ENCODE results near the gene UGT1A8.
"Not testable (repeated sequence)": the region's sequence is repeated elsewhere in the genome, so short reads cannot be mapped to it uniquely, and the experiment has no call there.

The UGT1A8 gene

DNA sequence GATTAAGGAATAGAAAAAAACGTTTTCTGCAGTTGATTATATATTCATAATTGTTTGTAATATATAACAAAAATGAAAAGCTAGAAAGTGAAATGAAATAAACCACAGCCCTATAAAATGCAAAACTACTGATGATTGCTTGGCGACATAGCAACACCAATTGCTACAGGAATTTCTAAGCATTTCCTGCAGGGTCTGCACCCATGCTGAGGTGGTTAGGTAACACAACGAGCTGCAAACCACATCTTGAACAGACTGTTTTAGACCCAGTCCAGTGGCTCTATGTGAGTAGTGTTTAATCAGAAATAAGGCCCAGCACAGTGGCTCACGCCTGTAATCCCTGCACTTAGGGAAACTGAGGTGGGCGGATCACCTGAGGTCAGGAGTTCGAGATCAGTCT, 37.1 kb downstream of the UGT1A8 start:
- TF ChIP-seq HDGF (IDR thresholded peaks at IDR 0.05; ENCODE audit: borderline replicate concordance) = no peak
- TF ChIP-seq TARDBP (IDR thresholded peaks at IDR 0.05) = no peak
- TF ChIP-seq FOXK2 (IDR thresholded peaks at IDR 0.05) = no peak
- TF ChIP-seq NFRKB (IDR thresholded peaks at IDR 0.05) = no peak
- TF ChIP-seq ARNT (IDR thresholded peaks at IDR 0.05) = no peak
- no peak for TF ChIP-seq FOXA1 (IDR thresholded peaks at IDR 0.05)
- TF ChIP-seq L3MBTL2 (conservative IDR thresholded peaks at IDR 0.05) = no peak
- no peak for TF ChIP-seq SUZ12 (IDR thresholded peaks at IDR 0.05)
- no peak for TF ChIP-seq FOXM1 (IDR thresholded peaks at IDR 0.05; ENCODE audit: borderline replicate concordance)
- no peak for TF ChIP-seq ZNF384 (IDR thresholded peaks at IDR 0.05)
- TF ChIP-seq PKNOX1 (IDR thresholded peaks at IDR 0.05) = no peak
- no peak for TF ChIP-seq CTBP1 (IDR thresholded peaks at IDR 0.05; ENCODE audit: borderline replicate concordance)
- no peak for TF ChIP-seq ELF4 (IDR thresholded peaks at IDR 0.05)
- no peak for TF ChIP-seq BHLHE40 (IDR thresholded peaks at IDR 0.05; ENCODE audit: borderline replicate concordance)
- no peak for TF ChIP-seq LEF1 (IDR thresholded peaks at IDR 0.05; ENCODE audit: borderline replicate concordance)
- no peak for DNase-seq (ENCODE audit: extremely low spot score)
- ChIA-PET POLR2A (no interaction called here), CTCF (no interaction called here)

DNA sequence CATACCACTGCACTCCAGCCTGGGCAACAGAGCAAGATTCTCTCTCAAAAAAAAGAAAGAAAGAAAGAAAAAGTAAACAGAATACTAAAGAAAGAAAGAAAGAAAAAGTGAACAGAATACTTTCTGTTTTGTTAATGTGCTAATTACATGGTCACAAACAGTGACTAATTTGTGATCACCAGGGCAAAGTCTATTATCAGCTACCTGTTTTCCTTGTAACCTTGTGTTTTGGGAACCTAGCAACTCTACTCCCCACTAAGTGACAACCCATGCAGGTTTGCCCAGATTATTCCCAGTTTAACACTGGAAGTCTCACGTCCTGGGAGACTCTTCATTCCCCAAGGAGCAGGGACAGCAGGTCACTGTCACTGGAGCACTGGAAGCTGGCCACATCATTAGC, 37.6 kb downstream of the UGT1A8 start:
- POLR2A ChIA-PET = no interaction called here
- no peak for DNase-seq (ENCODE audit: extremely low spot score)
- no peak for TF ChIP-seq PKNOX1 (IDR thresholded peaks at IDR 0.05)
- no peak for TF ChIP-seq FOXK2 (IDR thresholded peaks at IDR 0.05)
- no peak for TF ChIP-seq ARNT (IDR thresholded peaks at IDR 0.05)
- no peak for TF ChIP-seq ZNF384 (IDR thresholded peaks at IDR 0.05)
- no peak for TF ChIP-seq HDGF (IDR thresholded peaks at IDR 0.05; ENCODE audit: borderline replicate concordance)
- CTCF ChIA-PET = no interaction called here

DNA sequence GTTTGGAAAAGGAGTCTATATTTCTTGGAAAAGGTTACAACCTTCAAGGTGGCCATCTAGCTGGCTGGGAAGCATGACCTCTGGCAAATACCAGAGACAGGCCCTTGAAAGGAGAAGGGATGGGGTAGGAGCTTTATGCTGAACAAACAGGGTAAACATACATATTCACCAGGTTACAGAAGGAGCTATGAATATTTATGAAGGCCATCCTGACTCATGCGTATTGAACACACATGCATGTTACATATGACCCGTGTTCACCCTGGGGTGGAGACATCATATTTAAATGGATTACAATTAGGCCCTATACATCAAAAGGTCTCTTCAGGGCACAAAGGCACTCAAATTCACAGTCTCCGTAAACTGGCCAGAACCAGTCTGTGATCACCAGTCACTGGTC, 38.5 kb downstream of the UGT1A8 start:
- CTCF ChIA-PET; DNase-seq (ENCODE audit: extremely low spot score): not testable (repeated sequence)

GRCh38 chr2:233656443-233656842, 39.0 kb downstream of the UGT1A8 start:
- DNase-seq (ENCODE audit: extremely low spot score) = no peak
- ChIA-PET CTCF (no interaction called here), POLR2A (no interaction called here)
- no peak for TF ChIP-seq FOXM1 (IDR thresholded peaks at IDR 0.05; ENCODE audit: borderline replicate concordance)
- TF ChIP-seq SP1 (IDR thresholded peaks at IDR 0.05) = no peak
- TF ChIP-seq ZNF384 (IDR thresholded peaks at IDR 0.05) = no peak
- TF ChIP-seq BHLHE40 (IDR thresholded peaks at IDR 0.05; ENCODE audit: borderline replicate concordance) = no peak
- no peak for TF ChIP-seq L3MBTL2 (conservative IDR thresholded peaks at IDR 0.05)
- no peak for TF ChIP-seq ARNT (IDR thresholded peaks at IDR 0.05)
- TF ChIP-seq ELF4 (IDR thresholded peaks at IDR 0.05) = no peak
- TF ChIP-seq FOXK2 (IDR thresholded peaks at IDR 0.05) = no peak
- TF ChIP-seq NFRKB (IDR thresholded peaks at IDR 0.05) = no peak
- TF ChIP-seq PKNOX1 (IDR thresholded peaks at IDR 0.05) = no peak
- TF ChIP-seq LEF1 (IDR thresholded peaks at IDR 0.05; ENCODE audit: borderline replicate concordance) = no peak
- TF ChIP-seq TARDBP (IDR thresholded peaks at IDR 0.05) = no peak
- TF ChIP-seq CTBP1 (IDR thresholded peaks at IDR 0.05; ENCODE audit: borderline replicate concordance) = no peak
- no peak for TF ChIP-seq SUZ12 (IDR thresholded peaks at IDR 0.05)
- TF ChIP-seq FOXA1 (IDR thresholded peaks at IDR 0.05) = no peak
- no peak for TF ChIP-seq HDGF (IDR thresholded peaks at IDR 0.05; ENCODE audit: borderline replicate concordance)

More for the DNA sequence above, 38.5 kb downstream of the UGT1A8 start:
- POLR2A ChIA-PET = not testable (repeated sequence)

DNA sequence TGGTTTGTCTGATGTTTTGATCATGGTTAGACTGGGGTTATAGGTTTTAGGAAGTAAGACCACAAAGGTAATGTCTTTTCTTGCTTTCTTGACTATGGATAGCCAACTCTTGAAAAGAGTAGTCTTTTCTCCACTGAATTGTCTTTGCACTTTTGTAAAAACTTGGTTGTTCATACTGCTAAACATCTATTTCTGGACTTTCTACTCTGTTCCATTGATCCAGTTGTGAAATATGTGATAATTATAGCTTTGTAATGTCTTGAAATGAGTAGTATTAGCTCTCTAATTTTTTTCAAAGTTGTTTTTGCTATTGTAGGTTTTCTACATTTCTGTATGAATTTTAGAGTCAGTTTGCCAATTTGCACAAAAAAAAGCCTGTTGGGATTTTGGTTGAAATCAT, 41.2 kb downstream of the UGT1A8 start:
- no peak for DNase-seq (ENCODE audit: extremely low spot score)
- ChIA-PET CTCF (no interaction called here), POLR2A (no interaction called here)
- TF ChIP-seq FOXM1 (IDR thresholded peaks at IDR 0.05; ENCODE audit: borderline replicate concordance) = no peak
- no peak for TF ChIP-seq HDGF (IDR thresholded peaks at IDR 0.05; ENCODE audit: borderline replicate concordance)
- no peak for TF ChIP-seq NFRKB (IDR thresholded peaks at IDR 0.05)
- TF ChIP-seq BHLHE40 (IDR thresholded peaks at IDR 0.05; ENCODE audit: borderline replicate concordance) = no peak
- TF ChIP-seq LEF1 (IDR thresholded peaks at IDR 0.05; ENCODE audit: borderline replicate concordance) = no peak
- no peak for TF ChIP-seq CTBP1 (IDR thresholded peaks at IDR 0.05; ENCODE audit: borderline replicate concordance)
- TF ChIP-seq ARNT (IDR thresholded peaks at IDR 0.05) = no peak
- no peak for TF ChIP-seq FOXA1 (IDR thresholded peaks at IDR 0.05)
- no peak for TF ChIP-seq TARDBP (IDR thresholded peaks at IDR 0.05)
- no peak for TF ChIP-seq FOXK2 (IDR thresholded peaks at IDR 0.05)
- no peak for TF ChIP-seq L3MBTL2 (conservative IDR thresholded peaks at IDR 0.05)
- TF ChIP-seq ELF4 (IDR thresholded peaks at IDR 0.05) = no peak
- TF ChIP-seq ZNF384 (IDR thresholded peaks at IDR 0.05) = no peak
- TF ChIP-seq SUZ12 (IDR thresholded peaks at IDR 0.05) = no peak
- no peak for TF ChIP-seq SP1 (IDR thresholded peaks at IDR 0.05)
- TF ChIP-seq PKNOX1 (IDR thresholded peaks at IDR 0.05) = no peak

DNA sequence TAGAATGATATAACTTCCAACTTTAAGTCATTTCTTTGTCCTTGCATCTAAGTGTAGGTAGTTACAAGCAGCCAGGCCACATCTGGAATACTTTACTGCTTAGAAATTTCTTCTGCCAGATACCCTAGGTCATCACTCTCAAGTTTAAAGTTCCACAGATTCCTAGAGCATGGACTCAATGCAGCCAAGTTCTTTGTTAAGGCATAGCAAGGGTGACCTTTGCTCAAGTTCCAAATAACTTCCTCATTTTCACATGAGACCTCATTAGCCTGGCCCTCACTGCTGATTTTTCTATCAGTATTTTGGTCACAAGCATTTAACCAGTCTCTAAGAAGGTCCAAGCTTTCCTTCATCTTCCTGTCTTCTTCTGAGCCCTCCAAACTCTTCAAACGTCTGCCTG, 46.5 kb downstream of the UGT1A8 start:
- POLR2A ChIA-PET = no interaction called here

More for the DNA sequence above, 46.5 kb downstream of the UGT1A8 start:
- no peak for DNase-seq (ENCODE audit: extremely low spot score)
- TF ChIP-seq ARNT (IDR thresholded peaks at IDR 0.05) (no peak), FOXK2 (IDR thresholded peaks at IDR 0.05) (no peak), FOXA1 (IDR thresholded peaks at IDR 0.05) (no peak), FOXM1 (IDR thresholded peaks at IDR 0.05; ENCODE audit: borderline replicate concordance) (no peak), BHLHE40 (IDR thresholded peaks at IDR 0.05; ENCODE audit: borderline replicate concordance) (no peak), SP1 (IDR thresholded peaks at IDR 0.05) (no peak), HDGF (IDR thresholded peaks at IDR 0.05; ENCODE audit: borderline replicate concordance) (no peak), ELF4 (IDR thresholded peaks at IDR 0.05) (no peak), PKNOX1 (IDR thresholded peaks at IDR 0.05) (no peak), ZNF384 (IDR thresholded peaks at IDR 0.05) (no peak), CTBP1 (IDR thresholded peaks at IDR 0.05; ENCODE audit: borderline replicate concordance) (no peak), TARDBP (IDR thresholded peaks at IDR 0.05) (no peak), SUZ12 (IDR thresholded peaks at IDR 0.05) (no peak), NFRKB (IDR thresholded peaks at IDR 0.05) (no peak), L3MBTL2 (conservative IDR thresholded peaks at IDR 0.05) (no peak), LEF1 (IDR thresholded peaks at IDR 0.05; ENCODE audit: borderline replicate concordance) (no peak)
- CTCF ChIA-PET = no interaction called here
